Activated T-cell treated with anti-CD3 and anti-CD28 coated beads, Interleukin-2, amount 50 U/mL, for 1 hour (primary cell): Measurements from ENCODE around the gene ACTR3.
"Not testable (repeated sequence)": the region's sequence is repeated elsewhere in the genome, so short reads cannot be mapped to it uniquely, and the experiment has no call there.

Experiments
- DNase-seq: peaks from one replicate; pipeline ENCODE4 v3.0.0-alpha.2; 2020

Gene ACTR3

DNA sequence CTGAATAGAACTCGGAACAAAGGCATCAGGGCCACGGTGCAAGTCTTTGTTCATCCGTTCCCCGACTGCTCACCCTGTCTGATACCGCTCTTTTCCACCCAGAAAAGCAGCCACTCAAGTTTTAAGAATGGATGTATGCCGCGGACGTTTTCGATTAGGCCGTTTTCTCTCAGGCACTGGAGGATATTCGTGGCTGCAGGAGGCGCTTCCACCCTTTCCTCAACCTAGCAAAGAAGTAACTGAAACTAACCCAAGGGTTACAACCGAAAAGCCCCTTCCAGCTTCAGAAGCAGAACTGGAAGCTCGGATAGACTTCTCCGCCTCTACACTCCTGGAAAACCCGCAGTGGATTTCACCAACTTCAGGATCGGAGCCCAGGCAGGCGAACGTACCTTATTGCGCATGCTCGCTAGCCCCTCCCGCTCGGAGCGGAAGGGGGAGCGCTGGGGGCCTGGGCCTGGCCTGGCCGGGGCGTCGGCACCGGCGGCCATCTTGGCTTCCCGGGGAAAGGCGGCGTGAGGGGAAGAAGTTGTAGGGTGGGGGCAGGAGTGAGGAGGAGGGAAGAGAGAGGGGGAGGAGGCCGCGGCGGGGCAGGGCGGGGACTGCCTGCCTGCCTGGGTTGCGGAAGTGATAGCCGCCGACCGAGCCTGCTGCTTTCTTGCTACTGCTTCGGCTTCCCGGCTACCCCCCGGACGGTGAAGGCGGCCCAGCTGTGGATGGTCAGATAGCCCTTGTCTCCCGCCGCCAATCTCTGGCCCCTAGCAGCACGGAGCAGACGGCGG lies at the start of gene ACTR3:
ACTR3 (plus strand) TSS at position 619 of the 782 bp plus-strand sequence. CDS start 191 bp downstream, outside the sequence.
- peak; percentile 99 for DNase-seq

DNA sequence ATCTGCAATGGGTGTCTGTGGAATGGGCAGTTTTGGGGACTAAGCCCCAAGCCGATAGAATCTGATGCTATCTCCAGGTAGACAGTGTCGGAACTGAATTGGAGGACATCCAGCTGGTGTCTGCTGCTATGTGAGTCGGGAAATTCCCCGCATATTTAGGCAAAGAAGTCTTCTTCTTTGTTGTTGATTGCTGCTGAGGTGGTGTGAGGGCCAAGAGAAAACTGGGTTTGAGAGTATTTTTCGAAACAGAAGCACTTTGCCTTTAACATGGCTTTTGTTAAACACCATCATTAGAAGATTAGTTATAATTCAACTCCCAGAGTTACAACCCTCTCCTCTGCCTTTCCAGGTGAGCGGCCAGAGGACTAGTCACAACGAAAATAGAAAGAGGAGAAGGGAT lies 49.4 kb upstream of the ACTR3 start:
- DNase-seq: no peak

DNA sequence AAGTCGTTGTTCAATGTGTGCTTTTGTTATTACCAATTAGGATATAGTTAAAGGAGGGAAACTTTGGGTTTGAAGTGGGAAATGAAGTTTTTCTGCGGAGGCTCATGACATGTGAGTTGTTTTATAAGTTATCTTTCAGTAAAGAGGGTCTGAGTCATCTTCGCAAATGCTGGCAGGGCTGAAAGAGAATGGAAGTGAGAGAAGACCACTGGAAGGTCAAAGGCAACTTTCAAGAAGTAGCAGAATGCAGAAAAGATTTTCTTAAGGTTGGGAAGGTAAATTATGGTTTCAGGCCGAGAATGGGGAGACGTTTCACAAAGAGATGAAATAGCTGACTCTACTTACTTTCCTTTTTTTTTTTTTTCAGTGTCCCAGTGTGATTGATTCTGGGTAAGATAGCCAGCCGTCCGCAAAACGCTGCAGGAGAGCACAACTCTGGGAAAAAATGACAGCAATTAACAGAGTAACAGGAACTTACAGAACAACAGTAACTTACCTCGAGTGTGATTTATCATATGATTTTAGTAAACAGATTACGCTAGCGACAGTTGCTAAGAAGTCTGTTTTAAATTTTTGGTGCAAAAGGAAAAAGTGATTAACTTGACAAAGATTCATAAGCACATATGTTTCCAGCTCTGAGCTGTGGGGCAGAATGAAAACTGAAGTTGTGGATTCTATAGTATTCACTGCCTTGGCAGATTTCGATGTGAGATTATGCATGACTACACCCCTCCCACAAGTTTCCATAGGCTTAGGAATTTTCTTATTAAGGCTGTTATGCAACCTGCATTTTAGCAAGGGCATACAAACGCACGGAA lies 46.8 kb upstream of the ACTR3 start:
- DNase-seq: no peak

DNA sequence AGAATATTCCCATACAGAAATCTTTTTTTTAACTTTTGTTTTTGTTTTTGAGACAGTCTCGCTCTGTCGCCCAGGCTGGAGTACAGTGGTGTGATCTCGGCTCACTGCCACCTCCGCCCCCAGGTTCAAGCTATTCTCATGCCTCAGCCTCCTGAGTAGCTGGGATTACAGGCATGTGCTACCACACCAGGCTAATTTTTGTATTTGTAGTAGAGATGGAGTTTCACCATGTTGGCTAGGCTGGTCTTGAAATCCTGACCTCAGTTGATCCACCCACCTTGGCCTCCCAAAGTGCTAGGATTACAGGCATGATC lies 46.2 kb upstream of the ACTR3 start:
- not testable (repeated sequence) for DNase-seq

DNA sequence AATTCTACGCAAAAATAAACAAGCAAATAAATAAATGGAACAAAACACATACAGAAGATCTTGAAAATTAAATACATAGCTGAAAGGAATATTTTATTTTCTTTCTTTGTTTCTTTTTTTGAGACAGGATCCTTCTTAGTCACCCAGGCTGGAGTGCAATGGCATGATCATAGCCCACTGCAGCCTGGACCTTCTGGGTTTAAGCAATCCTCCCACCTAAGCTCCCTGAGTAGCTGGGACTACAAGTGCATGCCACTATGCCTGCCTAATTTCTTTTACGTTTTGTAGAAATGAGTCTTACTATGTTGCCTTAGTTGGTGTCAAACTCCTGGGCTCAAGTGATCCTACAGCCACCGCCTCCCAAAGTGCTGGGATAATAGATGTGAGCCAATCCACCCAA lies 44.6 kb upstream of the ACTR3 start:
- DNase-seq: no peak

DNA sequence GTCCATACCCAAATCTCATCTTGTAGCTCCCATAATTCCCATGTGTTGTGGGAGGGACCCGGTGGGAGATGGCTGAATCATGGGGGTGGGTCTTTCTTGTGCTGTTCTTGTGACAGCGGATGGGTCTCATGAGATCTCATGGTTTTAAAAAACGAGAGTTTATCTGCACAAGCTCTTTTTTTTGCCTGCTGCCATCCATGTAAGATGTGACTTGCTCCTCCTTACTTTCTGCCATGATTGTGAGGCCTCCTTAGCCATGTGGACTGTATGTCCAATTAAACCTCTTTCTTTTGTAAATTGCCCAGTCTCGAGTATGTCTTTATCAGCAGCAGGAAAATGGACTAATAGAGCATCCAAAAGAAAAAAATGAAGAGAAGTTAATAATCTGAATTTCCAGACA lies 44.1 kb upstream of the ACTR3 start:
- not testable (repeated sequence) for DNase-seq

DNA sequence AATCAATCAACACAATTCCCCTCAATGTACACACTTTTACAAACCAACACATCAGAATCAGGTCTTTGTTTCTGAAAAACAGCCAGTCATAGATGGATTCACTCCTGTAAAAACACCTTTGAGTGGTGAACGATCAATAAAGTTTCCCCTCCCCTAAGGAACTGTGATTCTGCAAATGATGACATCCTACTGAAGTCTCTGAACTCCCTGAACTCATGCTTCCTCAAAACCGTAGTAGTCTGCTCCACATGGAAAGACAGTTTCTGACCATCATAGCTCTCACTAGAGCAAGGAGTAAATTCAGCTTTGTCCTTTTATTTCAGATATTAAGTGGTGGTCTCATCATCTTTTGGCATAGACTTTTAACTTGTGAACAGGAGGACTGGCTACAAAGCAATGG lies 43.5 kb upstream of the ACTR3 start:
- no peak for DNase-seq

DNA sequence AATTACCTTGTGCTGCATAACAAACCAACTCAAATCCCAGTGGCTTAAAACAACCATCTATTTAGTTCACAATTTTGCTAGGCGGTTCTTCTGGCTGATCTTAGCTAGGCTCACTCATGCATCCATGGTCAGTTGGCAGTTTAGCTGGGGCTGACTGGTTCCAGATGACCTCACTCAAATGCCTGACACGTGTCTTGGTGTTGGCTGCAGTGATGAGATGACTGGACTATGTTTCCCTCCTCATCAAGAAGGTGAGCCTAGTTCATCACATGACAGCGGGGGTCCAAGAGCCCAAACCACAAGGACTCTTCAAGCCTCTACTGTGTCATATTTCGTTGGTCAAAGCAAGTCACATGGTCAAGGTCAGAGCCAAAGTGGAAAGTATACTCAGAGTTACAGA lies 42.7 kb upstream of the ACTR3 start:
- no peak for DNase-seq

DNA sequence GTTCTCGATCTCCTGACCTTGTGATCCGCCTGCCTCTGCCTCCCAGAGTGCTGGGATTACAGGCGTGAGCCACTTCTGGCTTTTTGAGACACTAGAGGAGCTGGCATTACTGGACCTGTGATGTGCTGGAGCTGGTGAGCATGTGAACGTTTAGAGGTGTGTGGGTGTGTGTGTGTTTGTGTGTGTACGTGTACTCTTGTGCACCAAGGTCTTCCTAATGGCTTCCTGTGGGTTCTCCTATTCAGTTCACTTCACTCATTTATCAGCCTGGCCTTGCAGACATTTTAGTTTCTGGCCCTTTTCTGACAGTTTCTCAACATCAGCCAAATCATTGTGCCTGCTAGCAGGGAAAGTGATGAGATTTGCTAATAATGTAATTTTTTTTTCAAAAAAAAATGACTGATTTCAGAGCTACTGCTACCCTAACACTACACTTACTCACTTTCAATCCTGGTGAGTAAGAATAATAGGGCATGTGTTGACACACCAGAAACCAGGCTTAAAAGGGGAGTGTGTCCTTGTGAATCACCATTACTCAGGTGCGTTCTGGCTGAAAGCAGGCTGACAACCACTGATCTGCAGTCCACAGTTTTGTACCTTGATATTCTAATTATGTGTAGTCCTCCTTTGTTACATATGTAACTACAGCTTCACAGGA lies 41.0 kb upstream of the ACTR3 start:
- no peak for DNase-seq

DNA sequence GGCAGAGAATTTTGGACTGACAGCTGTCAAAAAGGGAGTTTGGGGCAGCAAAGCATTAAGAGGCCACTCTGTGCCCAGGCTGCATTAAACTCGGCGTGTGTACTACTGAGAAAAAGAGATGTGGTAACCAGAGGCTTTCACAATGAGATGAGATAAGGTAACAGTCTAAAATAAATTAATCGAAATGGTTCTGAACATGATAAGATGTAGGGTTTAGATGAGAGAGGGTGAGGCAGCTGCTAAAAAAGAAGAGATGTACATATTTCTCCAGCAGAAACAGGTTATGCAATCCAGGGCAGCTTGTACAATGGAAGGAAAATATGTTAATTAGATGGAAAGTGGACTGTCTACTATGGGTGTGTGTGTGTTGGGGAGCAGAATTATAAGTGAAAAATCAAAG lies 39.2 kb upstream of the ACTR3 start:
- DNase-seq: no peak

DNA sequence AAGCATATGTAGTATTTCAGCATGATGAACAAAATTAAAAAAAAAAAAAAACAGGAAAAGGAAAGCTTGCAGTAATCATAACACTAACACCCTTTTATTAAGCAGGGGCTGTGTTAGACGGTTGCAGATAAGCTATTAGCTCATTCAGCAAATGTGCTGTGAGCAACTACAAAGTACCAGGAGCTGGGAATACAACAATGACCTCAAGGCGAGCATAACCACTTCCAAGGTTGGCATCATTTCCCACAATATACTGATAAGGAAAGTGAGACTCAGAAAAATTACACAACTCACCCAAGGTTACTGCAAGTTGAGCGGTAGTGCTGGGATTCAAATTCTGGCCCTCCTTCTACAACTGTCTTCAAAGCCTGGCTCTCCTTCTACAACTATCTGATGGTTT lies 38.2 kb upstream of the ACTR3 start:
- DNase-seq: no peak

DNA sequence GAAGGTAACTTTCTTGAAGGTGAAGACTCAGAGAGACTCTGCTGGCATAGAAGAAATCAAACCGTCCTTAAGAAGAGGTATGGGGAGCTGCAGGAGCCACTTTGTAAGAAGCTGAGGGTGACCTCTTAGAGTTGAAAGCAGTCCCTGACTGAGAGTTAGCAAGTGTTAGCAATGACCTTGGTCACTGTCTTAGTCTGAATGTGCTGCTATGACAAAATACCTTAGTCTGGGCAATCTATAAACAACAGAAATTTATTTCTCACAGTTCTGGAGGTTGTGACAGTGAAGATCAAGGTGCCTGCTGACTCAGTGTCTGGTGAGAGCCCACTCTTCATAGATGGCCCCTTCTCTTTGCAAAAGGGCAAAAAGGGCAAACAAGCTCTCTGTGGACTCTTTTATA lies 35.7 kb upstream of the ACTR3 start:
- DNase-seq: no peak

DNA sequence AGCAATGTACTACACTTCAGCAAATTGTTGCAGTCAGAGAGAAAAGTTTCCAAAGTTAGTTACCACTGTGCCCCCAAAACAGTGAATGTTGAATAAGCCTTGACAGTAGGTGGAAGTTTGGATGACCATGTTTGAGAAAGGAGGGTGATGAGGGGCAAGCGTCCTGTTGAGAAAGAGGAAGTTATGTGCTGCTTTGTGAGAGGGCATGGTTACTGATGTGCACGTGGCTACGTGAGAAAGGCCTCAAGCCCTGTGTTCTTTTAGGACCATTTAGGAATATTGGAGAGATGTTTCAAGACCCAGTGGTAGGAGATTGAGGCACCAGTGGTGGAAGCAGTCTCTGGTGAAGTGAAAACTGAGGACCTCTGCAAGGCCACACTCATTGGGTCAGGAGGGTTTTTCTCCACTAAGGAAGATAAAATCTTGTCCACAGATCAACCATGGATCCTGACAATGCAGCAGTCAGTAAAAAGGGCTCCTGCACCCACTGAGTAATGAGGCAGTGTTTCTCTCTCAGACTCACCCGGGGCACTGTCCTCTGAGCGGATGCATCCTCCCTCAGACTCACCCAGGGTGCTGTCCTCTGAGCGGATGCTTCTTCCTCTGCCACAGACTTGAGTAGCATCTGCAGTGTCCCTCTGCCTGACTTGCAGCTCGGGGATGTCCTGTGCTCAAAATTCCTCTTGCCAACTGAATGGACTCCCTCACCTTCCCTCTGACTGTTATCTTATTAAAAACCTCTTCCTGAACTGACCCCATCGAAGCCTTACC lies 34.7 kb upstream of the ACTR3 start:
- DNase-seq: no peak

DNA sequence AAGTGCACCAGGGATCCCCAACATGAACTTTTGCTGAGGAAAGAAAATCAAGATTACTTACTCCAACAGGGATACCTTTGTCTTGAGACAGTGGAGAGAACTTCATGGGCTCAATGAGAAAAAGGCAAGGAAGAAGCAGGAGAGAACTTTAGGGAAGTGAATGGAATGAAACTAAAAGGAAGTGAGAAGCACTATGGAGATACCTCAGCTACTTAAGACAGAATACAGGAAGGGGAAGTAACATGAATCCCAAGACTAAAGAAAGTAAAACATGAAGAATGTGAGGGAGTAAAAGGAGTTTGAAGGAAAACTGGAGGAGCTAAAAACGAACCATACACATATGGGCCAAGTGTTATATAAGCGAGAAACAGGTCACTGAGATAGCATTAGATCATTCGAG lies 32.4 kb upstream of the ACTR3 start:
- DNase-seq: no peak

DNA sequence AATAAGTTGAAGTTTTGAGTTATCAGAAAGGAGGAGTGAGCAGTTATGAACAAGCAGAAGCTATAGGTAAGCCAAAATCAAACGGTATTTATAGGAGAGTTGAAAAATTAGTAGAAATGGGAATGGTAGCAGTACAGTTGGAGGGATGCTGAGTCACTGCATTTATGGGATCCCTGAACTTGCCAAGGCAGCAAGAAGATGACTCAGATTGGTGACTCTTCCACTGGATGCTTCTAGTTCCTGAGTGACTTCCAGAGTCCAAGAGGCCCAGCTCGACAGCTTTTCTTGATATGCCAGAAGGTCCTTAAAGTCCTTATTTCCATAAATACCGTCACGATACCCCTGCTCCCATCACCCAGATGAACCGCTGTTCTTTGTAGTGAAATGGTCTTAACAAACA lies 31.1 kb upstream of the ACTR3 start:
- DNase-seq: no peak

DNA sequence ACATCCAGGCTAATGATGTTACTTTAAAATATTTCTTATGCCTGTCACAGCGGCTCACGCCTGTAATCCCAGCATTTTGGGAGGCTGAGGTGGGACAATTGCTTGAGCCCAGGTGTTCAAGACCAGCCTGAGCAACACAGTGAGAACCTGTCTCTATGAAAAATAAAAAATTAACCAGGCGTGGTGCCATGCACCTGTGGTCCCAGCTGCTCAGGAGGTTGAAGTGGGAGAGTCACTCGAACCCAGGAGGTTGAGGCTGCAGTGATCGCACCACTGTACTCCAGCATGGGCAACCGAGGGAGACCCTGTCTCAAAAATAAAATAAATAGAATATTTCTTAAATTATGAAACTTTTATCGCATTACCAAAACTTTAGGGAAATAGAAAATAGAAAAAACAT lies 28.1 kb upstream of the ACTR3 start:
- no peak for DNase-seq

DNA sequence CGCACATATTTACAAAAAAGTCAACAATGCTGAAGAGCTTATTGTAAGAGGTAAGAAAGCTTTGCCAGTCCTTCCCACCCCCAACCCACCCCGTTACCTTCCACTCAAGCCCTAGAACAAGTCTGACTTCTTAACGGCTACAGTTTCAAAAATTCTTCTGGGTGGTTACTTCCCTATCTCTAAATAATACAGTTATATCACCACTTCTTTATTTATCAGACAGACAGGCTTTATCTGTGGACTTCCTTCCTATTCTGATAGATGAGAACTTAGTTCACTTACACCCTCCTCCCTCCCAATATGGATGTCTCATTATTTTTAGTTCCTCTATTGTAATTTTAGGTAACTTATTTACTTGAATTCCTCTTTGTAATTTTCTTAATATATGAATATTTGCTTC lies 26.7 kb upstream of the ACTR3 start:
- no peak for DNase-seq

DNA sequence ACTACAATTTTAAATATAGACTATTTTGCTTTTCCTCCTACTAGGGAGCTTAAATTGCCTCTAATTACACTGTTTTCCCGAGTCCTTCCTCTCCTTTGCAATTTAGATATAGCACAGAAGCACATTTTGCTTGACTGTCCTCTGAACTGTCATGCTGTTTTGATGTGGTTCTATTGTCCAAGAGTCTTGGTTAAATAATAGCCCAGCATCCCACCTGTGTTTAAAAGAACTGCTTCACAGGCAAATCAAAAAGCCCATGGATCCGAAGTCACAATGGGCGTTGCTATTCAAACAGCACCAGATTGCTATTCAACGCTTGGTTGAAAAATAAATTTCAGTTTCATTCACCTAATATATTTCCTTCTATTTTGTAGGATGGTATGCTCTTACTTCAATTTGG lies 22.3 kb upstream of the ACTR3 start:
- no peak for DNase-seq

DNA sequence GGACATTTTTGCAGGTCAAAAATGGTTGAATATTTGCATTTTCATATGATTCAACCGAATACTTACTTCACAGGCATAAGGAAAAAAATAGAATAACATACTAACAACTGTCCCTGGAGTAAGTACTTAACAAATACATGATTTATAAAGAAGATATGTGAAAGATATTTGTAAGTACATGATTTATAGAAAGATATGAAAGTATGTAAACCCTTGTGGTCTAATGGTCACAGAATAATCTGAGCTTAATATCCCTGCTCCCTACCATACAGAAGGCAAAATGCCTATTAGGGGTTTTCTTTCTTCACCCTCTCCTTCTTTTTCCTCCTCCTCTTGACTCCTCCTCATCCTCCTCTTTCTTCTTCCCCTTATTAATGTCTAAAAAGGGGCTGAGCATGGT lies 20.6 kb upstream of the ACTR3 start:
- no peak for DNase-seq

DNA sequence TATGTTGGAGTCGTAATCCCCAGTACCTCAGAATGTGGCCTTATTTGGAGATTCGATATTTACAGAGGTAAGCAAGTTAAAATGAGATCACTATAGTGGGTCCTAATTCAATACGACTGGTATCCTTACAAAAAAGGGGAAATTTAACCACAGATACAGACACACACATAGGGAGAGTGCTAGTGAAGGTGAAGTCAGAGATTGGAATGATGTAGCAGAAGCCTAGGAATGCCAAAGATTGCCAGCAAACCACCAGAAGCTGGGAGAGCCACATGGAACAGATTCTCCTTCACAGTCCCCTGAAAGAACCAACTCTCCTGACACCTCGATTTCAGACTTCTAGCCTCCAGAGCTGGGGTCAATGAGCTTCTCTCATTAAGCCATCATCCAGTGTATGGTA lies 17.7 kb upstream of the ACTR3 start:
- DNase-seq: no peak

DNA sequence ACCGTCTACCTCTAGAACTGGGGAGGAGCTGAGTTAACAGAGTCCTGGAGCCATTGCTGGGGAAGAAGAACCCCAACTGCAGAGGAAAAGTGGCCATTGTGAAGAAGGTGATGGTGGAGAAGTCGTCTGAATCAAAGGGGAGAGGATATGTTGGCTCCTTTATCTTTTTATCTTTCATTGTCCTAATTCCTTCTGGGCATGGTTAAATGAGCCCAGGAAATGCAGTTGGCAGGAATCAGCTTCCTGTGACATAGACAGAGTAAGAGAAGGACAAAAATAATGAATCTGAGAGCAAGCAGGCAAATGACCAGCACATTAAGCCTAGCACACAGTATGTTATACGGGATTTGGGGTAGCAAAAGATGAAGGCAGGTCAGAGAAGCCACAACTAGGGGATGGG lies 16.0 kb upstream of the ACTR3 start:
- no peak for DNase-seq

DNA sequence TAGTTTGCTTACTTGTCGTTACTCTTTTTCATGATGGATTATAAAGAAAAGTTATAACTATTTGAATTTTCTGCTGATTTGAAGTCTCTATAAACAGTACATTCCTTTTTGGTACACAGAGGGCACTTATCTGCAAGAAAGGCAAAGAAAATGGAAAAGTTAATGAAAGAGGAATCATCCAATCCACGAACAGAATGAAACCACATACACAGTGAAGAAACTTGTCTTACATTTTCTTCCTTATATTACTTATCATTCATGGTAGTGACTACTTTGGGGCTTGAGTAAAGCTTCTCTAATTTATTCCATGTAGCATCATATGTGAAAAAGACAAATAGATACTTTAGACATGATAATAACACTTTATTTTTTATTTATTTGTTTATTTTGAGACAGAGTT lies 14.8 kb upstream of the ACTR3 start:
- DNase-seq: no peak
